ENCODE measurements around the gene KBTBD12. TPM values are rescaled to one million over a fixed set of nuclear protein-coding genes. Genes with fewer than 3 reads are reported as not detected.

Gene KBTBD12
- total RNA-seq, 1 experiment from 2014 or later = not detected

GRCh38 chr3:127991251-127991650 lies 76.2 kb downstream of the KBTBD12 start:
- no peak overlapping the region for H3K9ac ChIP-seq (ENCODE audit: low read length)
- POLR2A ChIA-PET = no interaction called here
- no peak for ATAC-seq

More at GRCh38 chr3:127991251-127991650, 76.2 kb downstream of the KBTBD12 start:
- Histone ChIP-seq H2AFZ (ENCODE audit: low read depth, low read length, poor library complexity, severe bottlenecking) (no peak overlapping the region), H3K36me3 (ENCODE audit: control insufficient read depth in 1 of 2, insufficient read depth in 2 of 2, low read length in 2 of 2) (no peaks in the 10 kb centered on the region), H4K20me1 (ENCODE audit: insufficient read depth) (no peaks in the 10 kb centered on the region), H3K27ac (ENCODE audit: low read depth, low read length) (no peak overlapping the region), H3K9me3 (ENCODE audit: control insufficient read depth in 1 of 2, insufficient read depth in 1 of 2, low read depth in 1 of 2, low read length in 2 of 2) (no peaks in the 10 kb centered on the region), H3K4me3 (replicated peaks in 1 of 2; ENCODE audit: low read depth in 1 of 2, low read length in 2 of 2) (no peak overlapping the region), H3K4me1 (ENCODE audit: control insufficient read depth in 1 of 2, insufficient read depth in 2 of 2, low read length in 2 of 2) (peaks cover 12 to 16% of the 10 kb centered on the region in 2 experiments), H3K9me2 (ENCODE audit: insufficient read depth) (no peaks in the 10 kb centered on the region), H3K79me2 (ENCODE audit: insufficient read depth, low read length) (no peaks in the 10 kb centered on the region), H3K4me2 (ENCODE audit: low read length) (no peak overlapping the region), H3K27me3 (ENCODE audit: insufficient read depth, low read length) (no peaks in the 10 kb centered on the region)
- TF ChIP-seq CEBPB (IDR thresholded peaks at IDR 0.05; ENCODE audit: low read depth) (no peak), CBX3 (IDR thresholded peaks at IDR 0.05; ENCODE audit: low read depth) (no peak), ELF1 (IDR thresholded peaks at IDR 0.05; ENCODE audit: borderline replicate concordance, low read depth) (no peak), YY1 (IDR thresholded peaks at IDR 0.05; ENCODE audit: extremely low read depth, insufficient replicate concordance, low read depth, low read length) (no peak), FOSL1 (IDR thresholded peaks at IDR 0.05; ENCODE audit: low read depth) (no peak)
- TF ChIP-seq, protein P1, sequence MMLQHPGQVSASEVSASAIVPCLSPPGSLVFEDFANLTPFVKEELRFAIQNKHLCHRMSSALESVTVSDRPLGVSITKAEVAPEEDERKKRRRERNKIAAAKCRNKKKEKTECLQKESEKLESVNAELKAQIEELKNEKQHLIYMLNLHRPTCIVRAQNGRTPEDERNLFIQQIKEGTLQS (IDR thresholded peaks at IDR 0.05) = no peak
- TF ChIP-seq, protein P2, sequence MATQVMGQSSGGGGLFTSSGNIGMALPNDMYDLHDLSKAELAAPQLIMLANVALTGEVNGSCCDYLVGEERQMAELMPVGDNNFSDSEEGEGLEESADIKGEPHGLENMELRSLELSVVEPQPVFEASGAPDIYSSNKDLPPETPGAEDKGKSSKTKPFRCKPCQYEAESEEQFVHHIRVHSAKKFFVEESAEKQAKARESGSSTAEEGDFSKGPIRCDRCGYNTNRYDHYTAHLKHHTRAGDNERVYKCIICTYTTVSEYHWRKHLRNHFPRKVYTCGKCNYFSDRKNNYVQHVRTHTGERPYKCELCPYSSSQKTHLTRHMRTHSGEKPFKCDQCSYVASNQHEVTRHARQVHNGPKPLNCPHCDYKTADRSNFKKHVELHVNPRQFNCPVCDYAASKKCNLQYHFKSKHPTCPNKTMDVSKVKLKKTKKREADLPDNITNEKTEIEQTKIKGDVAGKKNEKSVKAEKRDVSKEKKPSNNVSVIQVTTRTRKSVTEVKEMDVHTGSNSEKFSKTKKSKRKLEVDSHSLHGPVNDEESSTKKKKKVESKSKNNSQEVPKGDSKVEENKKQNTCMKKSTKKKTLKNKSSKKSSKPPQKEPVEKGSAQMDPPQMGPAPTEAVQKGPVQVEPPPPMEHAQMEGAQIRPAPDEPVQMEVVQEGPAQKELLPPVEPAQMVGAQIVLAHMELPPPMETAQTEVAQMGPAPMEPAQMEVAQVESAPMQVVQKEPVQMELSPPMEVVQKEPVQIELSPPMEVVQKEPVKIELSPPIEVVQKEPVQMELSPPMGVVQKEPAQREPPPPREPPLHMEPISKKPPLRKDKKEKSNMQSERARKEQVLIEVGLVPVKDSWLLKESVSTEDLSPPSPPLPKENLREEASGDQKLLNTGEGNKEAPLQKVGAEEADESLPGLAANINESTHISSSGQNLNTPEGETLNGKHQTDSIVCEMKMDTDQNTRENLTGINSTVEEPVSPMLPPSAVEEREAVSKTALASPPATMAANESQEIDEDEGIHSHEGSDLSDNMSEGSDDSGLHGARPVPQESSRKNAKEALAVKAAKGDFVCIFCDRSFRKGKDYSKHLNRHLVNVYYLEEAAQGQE (IDR thresholded peaks at IDR 0.05; ENCODE audit: low read depth) = no peak
- DNase-seq (ENCODE audit: low read depth, low spot score) = no peak
- BruUV-seq (replicated peaks) = no TSS peak
- ChIA-PET RAD21 (ENCODE audit: low non-redundant PET in 1 of 2, low total read pairs in 2 of 2, uncharacterized antibody in 2 of 2, unreplicated experiment in 2 of 2) (no interaction called here), CTCF (no interaction called here)
- intact Hi-C loops (cut with micrococcal nuclease) = no loop called here

Measured in HCT116 (cell line).